Osteoblast (primary cell): ENCODE data around the gene TSGA10. TPM values are rescaled to one million over a fixed set of nuclear protein-coding genes. Genes with fewer than 3 reads are reported as not detected.

Experiments used
- DNase-seq: peaks from one replicate; pipeline ENCODE4 v3.0.0; 2011; ENCODE audit warnings: low spot score, mixed read lengths; ENCODE audit not compliant: insufficient read length; ENCODE audit errors: missing footprints
- H2AFZ ChIP-seq: 2 replicates; pipeline ENCODE4 v1.6.0; 2011; ENCODE audit warnings: mild to moderate bottlenecking, low read length
- H3K27ac ChIP-seq: 2 replicates; pipeline ENCODE4 v1.5.1; 2011; ENCODE audit warnings: mild to moderate bottlenecking, low read depth, low read length, moderate library complexity
- H3K27me3 ChIP-seq: 2 replicates; pipeline ENCODE4 v1.6.0; 2012; ENCODE audit warnings: mild to moderate bottlenecking, control low read depth, inconsistent platforms, low read length, moderate library complexity; ENCODE audit not compliant: insufficient read depth
- H3K36me3 ChIP-seq: 2 replicates; pipeline ENCODE4 v1.5.1; 2011; ENCODE audit warnings: mild to moderate bottlenecking, low read length, control low read depth, moderate library complexity; ENCODE audit not compliant: insufficient read depth
- H3K4me1 ChIP-seq: 2 replicates; pipeline ENCODE4 v1.5.1; 2011; ENCODE audit warnings: mild to moderate bottlenecking, low read length, control low read depth, moderate library complexity; ENCODE audit not compliant: insufficient read depth
- H3K4me2 ChIP-seq: 2 replicates; pipeline ENCODE4 v1.6.0; 2011; ENCODE audit warnings: mild to moderate bottlenecking, low read length; ENCODE audit not compliant: insufficient read depth
- H3K4me3 ChIP-seq: fragments of 200-600 bp; sonication (generic); 3 replicates; pipeline ENCODE4 v1.5.1; 2012; ENCODE audit warnings: mild to moderate bottlenecking, low read length, inconsistent platforms; ENCODE audit not compliant: insufficient read depth
- H3K79me2 ChIP-seq: 2 replicates; pipeline ENCODE4 v1.6.0; 2012; ENCODE audit warnings: mild to moderate bottlenecking, low read length, control low read depth, inconsistent platforms; ENCODE audit not compliant: insufficient read depth
- H3K9me3 ChIP-seq: 2 replicates; pipeline ENCODE4 v1.5.1; 2011; ENCODE audit warnings: low read depth, low read length, control low read depth
- H4K20me1 ChIP-seq: 2 replicates; pipeline ENCODE4 v1.6.0; 2012; ENCODE audit warnings: mild to moderate bottlenecking, low read length, control low read depth; ENCODE audit not compliant: insufficient read depth
- CTCF ChIP-seq: IDR thresholded peaks from 2 replicates; pipeline ENCODE4 v1.5.1; 2011; ENCODE audit warnings: mild to moderate bottlenecking, low read depth, low read length, moderate library complexity; ENCODE audit errors: extremely low read depth
- total RNA-seq: library from RNA; depleted of rRNA; stranded (reverse); fragments of >200 nt; gene quantifications from 2 replicates; pipeline ENCODE4 v1.2.3, GENCODE V29; 2012

The TSGA10 gene
- total RNA-seq, 1 donor: 4.0 TPM

- no peak overlapping the region for H3K4me2 ChIP-seq
- H3K27me3 ChIP-seq: no peaks in the 10 kb centered on the region
- DNase-seq: no peak
- H3K9me3 ChIP-seq: no peaks in the 10 kb centered on the region
- no peak overlapping the region for H3K27ac ChIP-seq
- H3K4me3 ChIP-seq: no peak overlapping the region
- no peaks in the 10 kb centered on the region for H3K4me1 ChIP-seq
- no peaks in the 10 kb centered on the region for H4K20me1 ChIP-seq
- H3K36me3 ChIP-seq: no peaks in the 10 kb centered on the region
- no peak for TF ChIP-seq CTCF
- no peak overlapping the region for H2AFZ ChIP-seq
- no peaks in the 10 kb centered on the region for H3K79me2 ChIP-seq
Observed at GRCh38 chr2:99088017-99088416, 66.7 kb downstream of the TSGA10 start.

DNA sequence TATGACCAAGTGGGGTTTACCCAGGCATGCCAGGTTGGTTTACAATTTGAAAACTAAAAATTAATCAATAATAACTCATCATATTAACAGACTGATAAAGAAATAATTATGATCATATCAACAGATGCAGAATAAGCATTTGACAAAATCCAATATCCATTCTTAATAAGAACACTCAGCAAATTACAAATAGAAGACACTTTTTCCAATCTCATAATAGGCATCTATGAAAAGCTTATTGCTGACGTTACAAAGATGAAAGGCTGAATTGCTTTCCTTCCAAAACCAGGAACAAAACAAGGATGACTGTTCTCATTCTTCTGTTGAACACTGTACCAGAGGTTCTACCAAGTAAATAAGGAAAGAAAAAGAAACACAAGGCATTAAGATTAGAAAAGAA is 68.4 kb downstream of the TSGA10 start:
- no peaks in the 10 kb centered on the region for H3K9me3 ChIP-seq
- no peak for TF ChIP-seq CTCF
- H3K27me3 ChIP-seq: no peaks in the 10 kb centered on the region
- no peak overlapping the region for H2AFZ ChIP-seq
- H3K4me2 ChIP-seq: no peak overlapping the region
- no peaks in the 10 kb centered on the region for H3K4me1 ChIP-seq
- no peak overlapping the region for H3K27ac ChIP-seq
- no peaks in the 10 kb centered on the region for H4K20me1 ChIP-seq
- no peak overlapping the region for H3K4me3 ChIP-seq
- no peaks in the 10 kb centered on the region for H3K36me3 ChIP-seq
- no peaks in the 10 kb centered on the region for H3K79me2 ChIP-seq
- no peak for DNase-seq

GRCh38 chr2:99085421-99085820 is 69.3 kb downstream of the TSGA10 start:
- Histone ChIP-seq H3K36me3 (no peaks in the 10 kb centered on the region), H3K27ac (no peak overlapping the region), H3K9me3 (no peaks in the 10 kb centered on the region), H3K4me1 (no peaks in the 10 kb centered on the region), H2AFZ (no peak overlapping the region), H3K79me2 (no peaks in the 10 kb centered on the region), H4K20me1 (no peaks in the 10 kb centered on the region), H3K4me3 (no peak overlapping the region), H3K4me2 (no peak overlapping the region), H3K27me3 (no peaks in the 10 kb centered on the region)
- no peak for DNase-seq
- peak; percentile 53 for TF ChIP-seq CTCF

- no peaks in the 10 kb centered on the region for H4K20me1 ChIP-seq
- no peaks in the 10 kb centered on the region for H3K9me3 ChIP-seq
- no peaks in the 10 kb centered on the region for H3K27me3 ChIP-seq
- TF ChIP-seq CTCF: no peak
- no peak for DNase-seq
- no peak overlapping the region for H3K27ac ChIP-seq
- no peak overlapping the region for H3K4me3 ChIP-seq
- H3K4me1 ChIP-seq: no peaks in the 10 kb centered on the region
- no peaks in the 10 kb centered on the region for H3K36me3 ChIP-seq
- no peaks in the 10 kb centered on the region for H3K79me2 ChIP-seq
- H2AFZ ChIP-seq: no peak overlapping the region
- no peak overlapping the region for H3K4me2 ChIP-seq
Observed at GRCh38 chr2:99084256-99084655, 70.5 kb downstream of the TSGA10 start.
